ENCODE results near the gene TMEM181. TPM values are rescaled to one million over a fixed set of nuclear protein-coding genes. Genes with fewer than 3 reads are reported as not detected.

The TMEM181 gene
- polyA plus RNA-seq, 1 of the 3 experiments (the other 2 are of a cell fraction), result 19.5 TPM

GRCh38 chr6:158597565-158597964 is 37.7 kb downstream of the TMEM181 start (continued):
- TF ChIP-seq USF1 (IDR thresholded peaks at IDR 0.05; ENCODE audit: borderline replicate concordance, low read depth) (no peak), YY1 (IDR thresholded peaks at IDR 0.05; ENCODE audit: low read depth) (no peak)

- Histone ChIP-seq H3K9me2 (no peaks in the 10 kb centered on the region), H3K79me2 (ENCODE audit: insufficient read depth) (peaks cover 10% of the 10 kb centered on the region; the same call in 1 of the 2 replicates), H3K36me3 (replicated peaks in 1 of 2; ENCODE audit: control insufficient read depth in 1 of 2, insufficient read depth in 2 of 2, low read length in 1 of 2) (peaks cover 18 to 22% of the 10 kb centered on the region in 2 experiments), H3K4me3 (ENCODE audit: low read depth in 2 of 2, low read length in 1 of 2) (no peak overlapping the region), H3K27ac (ENCODE audit: low read depth in 2 of 2, low read length in 1 of 2) (no peak overlapping the region), H2AFZ (ENCODE audit: low read depth) (no peak overlapping the region), H3K9ac (no peak overlapping the region), H3F3A (replicated peaks; ENCODE audit: insufficient read depth) (no peaks in the 10 kb centered on the region), H4K20me1 (ENCODE audit: insufficient read depth) (no peaks in the 10 kb centered on the region), H3K27me3 (ENCODE audit: insufficient read depth) (no peaks in the 10 kb centered on the region), H3K4me2 (no peak overlapping the region), H3K9me3 (no peaks in the 10 kb centered on the region), H3K4me1 (ENCODE audit: control insufficient read depth in 1 of 2, insufficient read depth in 2 of 2, low read depth in 1 of 2, low read length in 1 of 2) (peaks cover 0 to 15% of the 10 kb centered on the region in 2 experiments; a peak in 2 of 4 replicates)
- no peak for DNase-seq
- TF ChIP-seq YY1 (IDR thresholded peaks at IDR 0.05; ENCODE audit: low read depth) (no peak), TEAD4 (IDR thresholded peaks at IDR 0.05; ENCODE audit: borderline replicate concordance, insufficient read depth) (no peak), MXI1 (IDR thresholded peaks at IDR 0.05; ENCODE audit: low read depth, low read length) (no peak), RAD21 (IDR thresholded peaks at IDR 0.05; ENCODE audit: low read length) (no peak), RCOR1 (IDR thresholded peaks at IDR 0.05; ENCODE audit: low read length) (no peak), CHD2 (IDR thresholded peaks at IDR 0.05; ENCODE audit: low read length, partially characterized antibody) (no peak), USF1 (IDR thresholded peaks at IDR 0.05; ENCODE audit: borderline replicate concordance, low read depth) (no peak), RFX5 (IDR thresholded peaks at IDR 0.05; ENCODE audit: low read length) (no peak), NRF1 (IDR thresholded peaks at IDR 0.05; ENCODE audit: low read depth, low read length) (no peak), PBX3 (IDR thresholded peaks at IDR 0.05) (no peak), RXRA (IDR thresholded peaks at IDR 0.05; ENCODE audit: borderline replicate concordance, low read depth) (no peak), FOXM1 (IDR thresholded peaks at IDR 0.05; ENCODE audit: low read depth) (no peak), ELF1 (IDR thresholded peaks at IDR 0.05) (no peak), MEF2A (IDR thresholded peaks at IDR 0.05; ENCODE audit: borderline replicate concordance, low read depth) (no peak)
- ChIA-PET POLR2A (no interaction called here), CTCF (interaction anchor here (0.9 to 2.2 kb wide), 3 partner anchors 10 to 385 kb away, joined by 3 to 6 read pairs (median 6); no protein-coding TSS in a partner anchor)
- 89% methylated on average over 15 of the region's 18 CpGs for WGBS (ENCODE audit: low lambda C conversion rate)
Measured at GRCh38 chr6:158599635-158600034, 39.7 kb downstream of the TMEM181 start.
